Measurements from ENCODE around the gene FBXW7. TPM values are rescaled to one million over a fixed set of nuclear protein-coding genes. Genes with fewer than 3 reads are reported as not detected.

FBXW7 gene
- total RNA-seq, 2 experiments from 2014 or later: 128 to 140 TPM

GRCh38 chr4:152515678-152516077 is 20.2 kb downstream of the FBXW7 start:
- no peaks in the 10 kb centered on the region for H3K36me3 ChIP-seq (ENCODE audit: insufficient read depth, low read length)
- no peak for ATAC-seq (ENCODE audit: poor library complexity)
- Mint-ChIP-seq H3K27ac (no peak overlapping the region), H3K9me3 (no peaks in the 10 kb centered on the region), H3K4me3 (no peak overlapping the region), H3K36me3 (ENCODE audit: low read depth) (peaks cover 35% of the 10 kb centered on the region), H3K4me1 (ENCODE audit: low read depth) (peaks cover 65% of the 10 kb centered on the region), H3K27me3 (no peaks in the 10 kb centered on the region)
- intact Hi-C loops (cut with DNase I, micrococcal nuclease): no loop called here
- no peaks in the 10 kb centered on the region for H3K27me3 ChIP-seq (ENCODE audit: control insufficient read depth in 1 of 2, insufficient read depth in 2 of 2, low read length in 2 of 2)
- H3K27ac ChIP-seq (ENCODE audit: low read depth in 1 of 2, low read length in 2 of 2): no peak overlapping the region
- H3K4me3 ChIP-seq (ENCODE audit: low read length): no peak overlapping the region
- no peak for DNase-seq
- H3K9me3 ChIP-seq (ENCODE audit: control insufficient read depth in 1 of 2, insufficient read depth in 1 of 2, low read length in 2 of 2): no peaks in the 10 kb centered on the region
- ChIA-PET CTCF (interaction anchor here (0.6 to 1.2 kb wide), 2 partner anchors 9 to 436 kb away, joined by 3 read pairs; no protein-coding TSS in a partner anchor), POLR2A (interaction anchor here (2.3 kb wide), 1 partner anchor 19 kb away, joined by 8 read pairs; the partner anchor contains the start of gene FBXW7)
- H3K4me1 ChIP-seq (ENCODE audit: insufficient read depth, low read length): peaks cover 12% of the 10 kb centered on the region
- TF ChIP-seq CTCF (IDR thresholded peaks at IDR 0.05): no peak

- peak overlapping the region; percentile 39 for H3K4me3 Mint-ChIP-seq
- no peak for TF ChIP-seq CTCF (IDR thresholded peaks at IDR 0.05)
- H3K27me3 Mint-ChIP-seq: no peaks in the 10 kb centered on the region
- H3K9me3 Mint-ChIP-seq: no peaks in the 10 kb centered on the region
- no peaks in the 10 kb centered on the region for H3K36me3 ChIP-seq (ENCODE audit: insufficient read depth, low read length)
- no peaks in the 10 kb centered on the region for H3K9me3 ChIP-seq (ENCODE audit: control insufficient read depth in 1 of 2, insufficient read depth in 1 of 2, low read length in 2 of 2)
- no peak for ATAC-seq (ENCODE audit: poor library complexity)
- H3K4me3 ChIP-seq (ENCODE audit: low read length): no peak overlapping the region
- no peaks in the 10 kb centered on the region for H3K27me3 ChIP-seq (ENCODE audit: control insufficient read depth in 1 of 2, insufficient read depth in 2 of 2, low read length in 2 of 2)
- no peak for DNase-seq
- H3K27ac Mint-ChIP-seq: no peak overlapping the region
- no peak overlapping the region for H3K27ac ChIP-seq (ENCODE audit: low read depth in 1 of 2, low read length in 2 of 2)
- intact Hi-C loops (cut with DNase I, micrococcal nuclease): no loop called here
- ChIA-PET CTCF (interaction anchor here (1.8 kb wide), 1 partner anchor 13 kb away, joined by 9 read pairs; no protein-coding TSS in a partner anchor), POLR2A (interaction anchor here (1.1 to 2.3 kb wide), 4 partner anchors 10 to 40 kb away, joined by 4 to 8 read pairs (median 5); partner anchors contain the start of gene FBXW7)
- peaks cover 12% of the 10 kb centered on the region for H3K4me1 ChIP-seq (ENCODE audit: insufficient read depth, low read length)
- H3K4me1 Mint-ChIP-seq (ENCODE audit: low read depth): peaks cover 68% of the 10 kb centered on the region
- peaks cover 21% of the 10 kb centered on the region for H3K36me3 Mint-ChIP-seq (ENCODE audit: low read depth)
These were observed 21.5 kb downstream of the FBXW7 start for GRCh38 chr4:152514356-152514755.

- ChIA-PET CTCF (no interaction called here), POLR2A (no interaction called here)
- H3K27me3 ChIP-seq (ENCODE audit: control insufficient read depth in 1 of 2, insufficient read depth in 2 of 2, low read length in 2 of 2): no peaks in the 10 kb centered on the region
- peaks cover 77% of the 10 kb centered on the region for H3K4me1 Mint-ChIP-seq (ENCODE audit: low read depth)
- peaks cover 12% of the 10 kb centered on the region for H3K4me1 ChIP-seq (ENCODE audit: insufficient read depth, low read length)
- no peak overlapping the region for H3K4me3 Mint-ChIP-seq
- DNase-seq (no peak), ATAC-seq (ENCODE audit: poor library complexity) (no peak)
- TF ChIP-seq CTCF (IDR thresholded peaks at IDR 0.05): no peak
- no peak overlapping the region for H3K27ac ChIP-seq (ENCODE audit: low read depth in 1 of 2, low read length in 2 of 2)
- no peak overlapping the region for H3K27ac Mint-ChIP-seq
- no peaks in the 10 kb centered on the region for H3K9me3 Mint-ChIP-seq
- no peaks in the 10 kb centered on the region for H3K9me3 ChIP-seq (ENCODE audit: control insufficient read depth in 1 of 2, insufficient read depth in 1 of 2, low read length in 2 of 2)
- intact Hi-C loops (cut with DNase I, micrococcal nuclease): no loop called here
- H3K27me3 Mint-ChIP-seq: no peaks in the 10 kb centered on the region
- peaks cover under 1% of the 10 kb centered on the region for H3K36me3 ChIP-seq (ENCODE audit: insufficient read depth, low read length)
- H3K4me3 ChIP-seq (ENCODE audit: low read length): no peak overlapping the region
- H3K36me3 Mint-ChIP-seq (ENCODE audit: low read depth): peaks cover 29% of the 10 kb centered on the region
These were observed 22.8 kb downstream of the FBXW7 start for GRCh38 chr4:152513078-152513477.

Data from CD4-positive, alpha-beta T cell (primary cell).